Stimulated activated CD4-positive, alpha-beta T cell treated with anti-CD3 and anti-CD28 coated beads, TNF-alpha, amount 100 ng/mL, for 4 hours (primary cell): ENCODE measurements around the gene CLEC18A.
"Not testable (repeated sequence)": the region's sequence is repeated elsewhere in the genome, so short reads cannot be mapped to it uniquely, and the experiment has no call there.

ENCODE experiments used
- DNase-seq, 3 experiments: peaks; one replicate each; pipeline ENCODE4 v3.0.0-alpha.2; 2020; ENCODE audit warnings: low read depth in 3 of 3

Gene CLEC18A

GRCh38 chr16:69930117-69930776 lies 20.9 kb upstream of the CLEC18A start:
- peak in 1 of 3 experiments; percentile 5 for DNase-seq

GRCh38 chr16:69931631-69932030 lies 19.5 kb upstream of the CLEC18A start:
- no peak for DNase-seq

GRCh38 chr16:69932228-69932627 lies 18.9 kb upstream of the CLEC18A start:
- no peak for DNase-seq

- no peak for DNase-seq
Measured at GRCh38 chr16:69932691-69933392, 18.3 kb upstream of the CLEC18A start.

GRCh38 chr16:69934044-69934443 lies 17.1 kb upstream of the CLEC18A start:
- DNase-seq = no peak

GRCh38 chr16:69934751-69935150 lies 16.4 kb upstream of the CLEC18A start:
- DNase-seq = no peak

- no peak for DNase-seq
Measured at GRCh38 chr16:69935278-69935711, 15.8 kb upstream of the CLEC18A start.

GRCh38 chr16:69935740-69936139 lies 15.4 kb upstream of the CLEC18A start:
- no peak for DNase-seq

GRCh38 chr16:69936252-69936651 lies 14.9 kb upstream of the CLEC18A start:
- DNase-seq = no peak

GRCh38 chr16:69936751-69937211 lies 14.4 kb upstream of the CLEC18A start:
- no peak for DNase-seq

GRCh38 chr16:69937465-69937951 lies 13.6 kb upstream of the CLEC18A start:
- DNase-seq = no peak

GRCh38 chr16:69938981-69939820 lies 11.9 kb upstream of the CLEC18A start:
- DNase-seq = no peak

GRCh38 chr16:69939821-69940585 lies 11.1 kb upstream of the CLEC18A start:
- DNase-seq = no peak

- no peak for DNase-seq
Measured at GRCh38 chr16:69940676-69941075, 10.5 kb upstream of the CLEC18A start.

- DNase-seq = no peak
Measured at GRCh38 chr16:69941251-69942098, 9.7 kb upstream of the CLEC18A start.

GRCh38 chr16:69942099-69942491 lies 9.0 kb upstream of the CLEC18A start:
- DNase-seq = no peak

GRCh38 chr16:69942627-69943170 lies 8.4 kb upstream of the CLEC18A start:
- DNase-seq = no peak

GRCh38 chr16:69943241-69944036 lies 7.7 kb upstream of the CLEC18A start:
- DNase-seq = not testable (repeated sequence)

GRCh38 chr16:69950411-69950810 lies 723 bp upstream of the CLEC18A start:
- DNase-seq = not testable (repeated sequence)
